HFF-Myc (cell line): Measurements from ENCODE around the gene PDE10A.

Experiments used
- DNase-seq: peaks from one replicate; pipeline ENCODE4 v3.0.0-alpha.2; 2011; ENCODE audit warnings: low read depth; ENCODE audit errors: extremely low read depth
- H3K4me3 ChIP-seq: replicated peaks from 2 replicates; pipeline ENCODE4 v1.5.1; 2011; ENCODE audit warnings: low read depth, mild to moderate bottlenecking, control low read depth, low read length
- CTCF ChIP-seq: IDR thresholded peaks from 2 replicates; pipeline ENCODE4 v1.5.1; 2012; ENCODE audit warnings: mild to moderate bottlenecking, low read depth, low read length, control low read depth; ENCODE audit errors: missing control alignments

Gene PDE10A

DNA sequence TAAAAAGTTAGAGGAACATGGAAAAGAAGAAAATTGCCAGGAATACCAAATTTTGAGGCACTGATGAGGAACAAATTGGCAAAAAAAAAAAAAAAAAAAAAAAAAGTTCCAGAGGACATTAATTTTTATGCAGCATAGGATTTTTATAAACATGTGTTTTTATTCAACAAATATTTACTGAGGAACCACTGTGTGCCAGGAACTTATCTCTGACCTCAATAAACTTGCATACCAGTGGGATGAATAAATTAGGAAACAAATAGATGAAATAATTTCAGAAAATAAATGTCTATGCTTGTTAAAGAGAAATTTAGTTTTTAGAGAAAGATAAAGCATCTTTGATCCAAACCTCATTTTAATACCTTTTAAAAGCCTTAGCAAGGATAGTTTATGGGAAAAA, 175.1 kb downstream of the PDE10A start:
- no peak overlapping the region for H3K4me3 ChIP-seq
- TF ChIP-seq CTCF, result no peak
- DNase-seq, result no peak

DNA sequence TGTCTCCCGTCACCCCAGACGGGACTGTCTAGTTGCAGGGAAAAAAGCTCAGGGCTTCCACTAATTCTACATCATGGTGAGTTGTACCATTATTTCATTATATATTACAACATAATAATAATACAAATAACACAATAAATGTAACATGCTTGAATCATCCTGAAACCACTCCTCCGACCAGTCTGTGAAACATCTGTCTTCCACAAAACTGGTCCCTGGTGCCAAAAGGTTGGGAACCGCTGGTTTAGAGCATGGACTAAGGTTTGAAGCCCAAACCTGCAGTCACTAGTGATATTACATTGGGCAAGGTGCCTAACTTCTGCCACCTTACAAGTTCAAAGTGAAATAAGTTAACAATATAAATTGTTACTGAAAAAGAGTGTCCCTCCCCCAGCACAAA, 175.7 kb downstream of the PDE10A start:
- no peak for DNase-seq
- H3K4me3 ChIP-seq, result no peak overlapping the region
- no peak for TF ChIP-seq CTCF

DNA sequence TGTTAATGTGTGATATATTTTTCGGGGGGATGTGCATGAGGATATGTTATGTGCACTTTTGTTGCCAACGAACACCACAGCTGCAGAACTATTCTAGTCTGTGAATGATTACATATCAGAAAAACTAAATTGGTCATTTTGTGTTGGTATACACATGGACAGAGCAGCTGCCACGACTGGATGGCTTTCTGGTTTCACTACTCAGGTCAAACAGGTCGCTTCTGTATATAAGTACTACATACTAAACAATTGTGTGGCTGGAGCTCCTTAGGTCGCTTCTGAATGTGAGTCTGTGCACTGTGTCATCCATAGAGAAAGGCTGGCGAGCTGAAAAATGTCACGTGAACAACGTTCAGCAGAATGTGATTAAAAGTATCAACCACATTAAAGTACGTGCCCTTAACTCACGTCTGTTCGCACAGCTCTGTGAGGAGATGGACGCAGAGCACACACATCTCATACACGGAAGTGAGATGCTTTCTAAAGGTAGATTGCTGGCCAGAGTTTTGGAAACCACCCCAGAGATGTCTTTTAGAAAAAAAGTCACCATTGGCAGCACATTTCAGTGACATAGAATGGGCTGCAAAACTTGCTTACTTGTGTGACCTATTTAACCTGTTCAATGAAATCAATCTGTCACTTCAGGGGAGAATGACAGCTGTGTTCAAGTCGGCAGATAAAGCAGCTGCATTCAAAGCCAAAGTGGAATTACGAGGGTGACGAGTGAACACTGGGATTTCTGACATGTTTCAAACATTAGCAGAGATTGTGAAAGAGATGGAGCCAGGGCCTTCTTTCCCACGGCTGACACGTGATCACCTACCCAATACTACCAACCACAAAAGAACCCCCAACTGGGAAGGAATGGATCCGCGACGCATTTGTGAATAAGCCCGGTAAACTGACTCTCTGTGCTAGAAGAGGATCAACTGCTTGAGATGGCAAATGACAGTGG, 176.6 kb downstream of the PDE10A start:
- no peak for DNase-seq
- TF ChIP-seq CTCF, result no peak
- H3K4me3 ChIP-seq, result no peak overlapping the region

GRCh38 chr6:165484178-165484889, 178.7 kb downstream of the PDE10A start:
- no peak for TF ChIP-seq CTCF
- DNase-seq, result no peak
- no peak overlapping the region for H3K4me3 ChIP-seq

- no peak for TF ChIP-seq CTCF
- no peak overlapping the region for H3K4me3 ChIP-seq
- no peak for DNase-seq
These were observed 181.1 kb downstream of the PDE10A start for GRCh38 chr6:165481921-165482320.

GRCh38 chr6:165480916-165481315, 182.1 kb downstream of the PDE10A start:
- TF ChIP-seq CTCF, result no peak
- DNase-seq, result no peak
- no peak overlapping the region for H3K4me3 ChIP-seq
